HFF-Myc (cell line): ENCODE data around the gene DNMT3B.

Source experiments
- DNase-seq: peaks from one replicate; pipeline ENCODE4 v3.0.0-alpha.2; 2011; ENCODE audit warnings: low read depth; ENCODE audit errors: extremely low read depth
- H3K4me3 ChIP-seq: replicated peaks from 2 replicates; pipeline ENCODE4 v1.5.1; 2011; ENCODE audit warnings: low read depth, mild to moderate bottlenecking, control low read depth, low read length
- CTCF ChIP-seq: IDR thresholded peaks from 2 replicates; pipeline ENCODE4 v1.5.1; 2012; ENCODE audit warnings: mild to moderate bottlenecking, low read depth, low read length, control low read depth; ENCODE audit errors: missing control alignments

The DNMT3B gene

GRCh38 chr20:32829311-32830005 lies 67.3 kb downstream of the DNMT3B start:
- TF ChIP-seq CTCF = no peak
- DNase-seq = no peak
- H3K4me3 ChIP-seq = no peak overlapping the region

GRCh38 chr20:32830437-32830836 lies 68.3 kb downstream of the DNMT3B start:
- TF ChIP-seq CTCF = no peak
- no peak for DNase-seq
- no peak overlapping the region for H3K4me3 ChIP-seq

- no peak overlapping the region for H3K4me3 ChIP-seq
- no peak for TF ChIP-seq CTCF
- no peak for DNase-seq
These were observed 69.8 kb downstream of the DNMT3B start for GRCh38 chr20:32831982-32832381.

GRCh38 chr20:32832664-32833063 lies 70.5 kb downstream of the DNMT3B start:
- H3K4me3 ChIP-seq = no peak overlapping the region
- DNase-seq = no peak
- TF ChIP-seq CTCF = no peak

GRCh38 chr20:32834972-32835371 lies 72.8 kb downstream of the DNMT3B start:
- TF ChIP-seq CTCF = no peak
- no peak overlapping the region for H3K4me3 ChIP-seq
- DNase-seq = no peak

GRCh38 chr20:32837157-32837556 lies 75.0 kb downstream of the DNMT3B start:
- DNase-seq = no peak
- TF ChIP-seq CTCF = no peak
- no peak overlapping the region for H3K4me3 ChIP-seq
